ENCODE measurements around the gene NT5E. TPM values are rescaled to one million over a fixed set of nuclear protein-coding genes. Genes with fewer than 3 reads are reported as not detected.

NT5E gene
- total and polyA plus RNA-seq, 2 experiments from 2014 or later = 0.18 to 1.5 TPM

DNA sequence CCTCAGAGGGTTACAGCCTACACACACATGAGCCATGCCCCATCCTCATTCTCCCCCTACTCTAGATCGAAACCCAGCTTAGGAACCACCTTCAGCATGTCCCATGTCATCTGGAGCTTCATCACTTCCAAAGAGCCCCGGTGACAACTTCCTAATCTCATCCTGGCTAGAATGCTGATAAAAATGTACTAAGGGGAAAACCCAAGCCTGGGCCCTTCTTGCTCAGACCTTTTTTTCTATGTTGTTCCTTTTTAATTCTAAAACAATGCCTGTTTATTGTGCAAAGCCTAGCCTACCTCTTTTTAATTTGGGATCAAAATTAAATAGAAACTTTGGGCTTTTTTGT is 44.1 kb upstream of the NT5E start (continued):
- TF ChIP-seq EZH2 (IDR thresholded peaks at IDR 0.05; ENCODE audit: low read depth, unreplicated experiment) (no peak), POLR2AphosphoS5 (IDR thresholded peaks at IDR 0.05; ENCODE audit: low read depth) (no peak), REST (IDR thresholded peaks at IDR 0.05; ENCODE audit: unreplicated experiment) (no peak), NANOG (IDR thresholded peaks at IDR 0.05; ENCODE audit: borderline replicate concordance) (no peak), JUNB (IDR thresholded peaks at IDR 0.05; ENCODE audit: unreplicated experiment) (no peak), ETS1 (IDR thresholded peaks at IDR 0.05) (no peak), EZH2phosphoT487 (IDR thresholded peaks at IDR 0.05; ENCODE audit: unreplicated experiment) (no peak), CTCF (conservative IDR thresholded peaks at IDR 0.05; ENCODE audit: low read depth in 2 of 2) (no peak)

GRCh38 chr6:85406641-85407075 is 43.2 kb upstream of the NT5E start:
- Histone ChIP-seq H3K4me2 (no peak overlapping the region), H3K27me3 (ENCODE audit: insufficient read depth) (no peaks in the 10 kb centered on the region), H3F3A (replicated peaks; ENCODE audit: low read depth) (no peaks in the 10 kb centered on the region), H3K9me2 (ENCODE audit: insufficient read depth) (no peaks in the 10 kb centered on the region; the same call in 1 of the 2 replicates), H4K20me1 (replicated peaks; ENCODE audit: insufficient read depth) (no peaks in the 10 kb centered on the region), H2AFZ (no peak overlapping the region), H3K4me1 (ENCODE audit: insufficient read depth) (peaks cover 26% of the 10 kb centered on the region), H3K79me2 (replicated peaks; ENCODE audit: insufficient read depth) (no peaks in the 10 kb centered on the region), H3K4me3 (no peak overlapping the region), H3K27ac (ENCODE audit: low read depth) (no peak overlapping the region), H3K36me3 (ENCODE audit: insufficient read depth) (no peaks in the 10 kb centered on the region)
- H3K4me1 Mint-ChIP-seq = peaks cover 39% of the 10 kb centered on the region
- H3K27me3 Mint-ChIP-seq (ENCODE audit: insufficient read depth, low read depth, poor library complexity) = peaks cover 5% of the 10 kb centered on the region
- no peak overlapping the region for H3K4me3 Mint-ChIP-seq
- ATAC-seq (no peak), DNase-seq (ENCODE audit: low spot score) (no peak)
- no peak overlapping the region for H3K27ac Mint-ChIP-seq
- no peaks in the 10 kb centered on the region for H3K36me3 Mint-ChIP-seq (ENCODE audit: low read depth)
- no peaks in the 10 kb centered on the region; the same call in 2 of the 3 replicates for H3K9me3 Mint-ChIP-seq
- TF ChIP-seq EZH2 (IDR thresholded peaks at IDR 0.05; ENCODE audit: low read depth, unreplicated experiment) (no peak), CREB1 (CRISPR knock-in tag; IDR thresholded peaks at IDR 0.05; ENCODE audit: low read depth) (no peak), POLR2AphosphoS5 (IDR thresholded peaks at IDR 0.05; ENCODE audit: low read depth) (no peak), ZNF114 (CRISPR knock-in tag; IDR thresholded peaks at IDR 0.05) (no peak), CTCF (conservative IDR thresholded peaks at IDR 0.05; ENCODE audit: low read depth in 2 of 2) (no peak), EZH2phosphoT487 (IDR thresholded peaks at IDR 0.05; ENCODE audit: unreplicated experiment) (no peak), JUNB (IDR thresholded peaks at IDR 0.05; ENCODE audit: unreplicated experiment) (no peak), NANOG (IDR thresholded peaks at IDR 0.05; ENCODE audit: borderline replicate concordance) (no peak), ETS1 (IDR thresholded peaks at IDR 0.05) (no peak), ZNF331 (CRISPR knock-in tag; IDR thresholded peaks at IDR 0.05; ENCODE audit: low read depth) (no peak), REST (IDR thresholded peaks at IDR 0.05; ENCODE audit: unreplicated experiment) (no peak)
